Hypothalamus (tissue), 51 donors: ENCODE data around the gene PPP3CA.
"Not testable (repeated sequence)": the region's sequence is repeated elsewhere in the genome, so short reads cannot be mapped to it uniquely, and the experiment has no call there.

Experiments used
- DNase-seq, 51 donors: peaks; one replicate each; lab custom pipeline; 2025; lab: John Stamatoyannopoulos, UW

Gene PPP3CA

GRCh38 chr4:101183666-101184373 is 163.5 kb downstream of the PPP3CA start:
- no peak for DNase-seq

GRCh38 chr4:101183221-101183620 is 164.1 kb downstream of the PPP3CA start:
- DNase-seq = no peak

- DNase-seq = not testable (repeated sequence)
Measured at GRCh38 chr4:101182688-101183087, 164.6 kb downstream of the PPP3CA start.

DNA sequence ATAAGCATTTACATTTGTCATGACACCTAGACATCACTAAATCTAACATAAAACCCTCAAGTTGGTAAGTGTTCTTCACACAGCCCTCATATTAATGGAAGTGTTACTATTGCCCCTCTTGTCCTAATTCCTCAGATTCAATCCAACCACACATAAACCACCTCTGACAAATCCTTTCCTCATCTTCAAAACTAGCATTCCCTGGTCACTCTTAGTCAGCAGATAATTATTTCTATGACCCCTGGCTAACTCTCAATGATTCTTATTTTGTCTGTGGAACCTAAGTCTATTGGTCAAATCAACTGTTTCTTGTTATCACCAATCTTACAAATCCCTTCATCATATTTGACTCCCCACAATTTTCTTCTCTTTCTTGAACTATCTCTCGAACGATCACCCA is 168.6 kb downstream of the PPP3CA start:
- no peak for DNase-seq

DNA sequence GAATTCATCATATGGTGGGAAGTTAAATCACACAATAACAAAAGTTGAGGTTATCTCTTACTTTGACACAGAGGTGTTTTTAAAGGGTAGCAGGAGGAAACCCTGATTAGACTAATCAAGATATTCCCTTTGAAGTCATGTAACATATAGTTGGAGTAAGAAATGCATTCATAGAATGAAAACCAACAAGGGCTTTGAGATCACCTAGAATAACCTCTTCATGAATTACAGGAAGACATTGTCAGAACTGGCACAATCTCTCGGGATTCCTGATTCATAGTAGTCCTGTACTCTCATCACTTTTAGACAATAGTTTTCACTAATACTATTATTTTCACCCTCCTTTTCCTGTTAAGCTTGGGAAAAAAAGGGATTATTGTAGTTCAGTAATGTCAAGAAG is 170.2 kb downstream of the PPP3CA start:
- DNase-seq = no peak

- no peak for DNase-seq
Measured at GRCh38 chr4:101175896-101176676, 171.2 kb downstream of the PPP3CA start.

- no peak for DNase-seq
Measured at GRCh38 chr4:101174679-101175345, 172.5 kb downstream of the PPP3CA start.

- no peak for DNase-seq
Measured at GRCh38 chr4:101172369-101172768, 175.0 kb downstream of the PPP3CA start.

GRCh38 chr4:101171747-101172146 is 175.6 kb downstream of the PPP3CA start:
- DNase-seq = no peak

GRCh38 chr4:101169044-101170014 is 178.0 kb downstream of the PPP3CA start:
- DNase-seq = peak in 34 of 51 donors; percentile 1 to 72 (median 27)

- no peak for DNase-seq
Measured at GRCh38 chr4:101163936-101164335, 183.4 kb downstream of the PPP3CA start.

GRCh38 chr4:101162990-101163380 is 184.3 kb downstream of the PPP3CA start:
- DNase-seq = no peak

GRCh38 chr4:101160792-101161592 is 186.3 kb downstream of the PPP3CA start:
- DNase-seq = no peak

GRCh38 chr4:101158507-101158906 is 188.8 kb downstream of the PPP3CA start:
- no peak for DNase-seq

DNA sequence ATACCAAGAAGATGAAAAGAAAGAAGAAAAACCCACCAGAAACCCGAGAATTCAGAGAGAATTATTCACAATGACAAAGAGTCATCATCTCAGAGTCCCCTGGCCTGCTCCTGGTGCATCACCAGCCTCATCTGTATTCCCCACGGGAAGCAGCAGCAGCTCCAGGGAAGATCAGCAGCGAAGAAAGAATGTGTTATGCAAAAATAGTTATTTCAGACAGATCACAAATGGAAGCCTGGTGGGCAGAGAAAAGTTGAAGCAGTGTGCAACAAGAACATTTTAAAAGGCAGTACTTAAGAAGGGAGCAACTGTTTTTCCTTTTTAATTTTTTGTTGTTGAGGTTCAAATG is 189.2 kb downstream of the PPP3CA start:
- DNase-seq = peak in 24 of 51 donors; percentile 2 to 59 (median 24)

GRCh38 chr4:101157415-101158133 is 189.8 kb downstream of the PPP3CA start:
- DNase-seq = no peak

GRCh38 chr4:101156619-101157310 is 190.6 kb downstream of the PPP3CA start:
- DNase-seq = no peak

DNA sequence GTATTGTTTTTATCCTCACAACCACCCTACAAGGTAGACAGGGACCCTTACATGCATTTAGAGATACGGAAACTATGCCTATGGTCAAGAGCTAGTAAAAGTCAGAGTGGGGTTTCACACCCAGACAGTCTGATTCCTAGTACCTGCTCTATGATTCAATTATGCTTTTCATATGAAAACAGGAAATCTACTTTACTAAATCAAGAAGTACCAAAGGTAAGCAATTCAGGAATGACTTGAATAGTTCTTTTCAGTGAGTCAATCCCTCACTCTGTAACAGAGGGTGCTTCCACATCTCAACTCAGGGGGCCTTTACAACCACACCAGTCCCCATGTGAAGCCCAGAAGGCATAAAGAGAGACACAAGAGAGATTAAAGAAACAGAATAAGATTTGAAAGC is 191.4 kb downstream of the PPP3CA start:
- DNase-seq = no peak
